ENCODE data around the gene TUBGCP2. TPM values are rescaled to one million over a fixed set of nuclear protein-coding genes. Genes with fewer than 3 reads are reported as not detected.

TUBGCP2 gene
- total and polyA plus RNA-seq, 9 of the 15 experiments (the other 6 are each of a cell fraction or from before 2014, with no cell fraction given) = 4.3 to 56.6 (median 28.4) TPM

DNA sequence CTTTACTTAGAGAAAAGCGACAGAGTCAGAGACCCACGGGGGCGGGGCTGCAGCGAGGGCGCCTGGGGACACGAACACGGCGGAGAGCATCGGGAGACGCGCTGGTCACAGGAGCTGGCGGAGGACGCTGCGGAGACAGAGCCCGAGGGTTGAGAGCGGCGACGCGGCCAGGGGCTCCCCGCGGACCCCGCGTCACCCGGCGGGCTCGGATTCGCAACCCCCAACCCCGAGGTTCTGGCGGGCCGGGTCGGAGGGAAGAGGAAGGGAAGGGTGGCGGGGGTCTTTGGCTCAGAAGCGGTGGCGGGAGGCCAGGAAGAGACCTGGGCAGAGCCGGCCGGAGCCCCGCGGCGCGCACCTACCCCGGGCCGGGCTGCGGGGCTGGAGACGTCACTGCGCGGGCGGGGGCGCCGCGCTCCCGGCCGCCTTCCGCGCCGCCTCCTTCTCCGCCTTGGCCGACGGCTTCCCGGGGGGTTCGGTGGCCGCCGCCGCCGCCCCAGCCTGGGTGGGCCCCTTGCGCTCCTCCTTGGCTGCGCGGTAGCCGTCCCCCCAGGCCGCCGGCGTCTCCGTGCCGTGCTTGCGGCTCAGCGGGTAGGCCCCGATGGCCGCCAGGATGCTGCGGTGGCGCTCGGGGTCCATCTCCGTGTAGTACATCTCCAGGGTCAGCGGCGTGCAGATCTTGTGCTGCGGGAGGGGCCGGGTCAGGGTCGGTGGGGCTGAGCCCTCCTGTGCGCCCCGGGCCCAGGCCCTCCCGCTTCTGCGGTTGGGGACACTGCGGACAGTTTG, 17.0 kb upstream of the TUBGCP2 start (continued):
- TF ChIP-seq, protein P1, sequence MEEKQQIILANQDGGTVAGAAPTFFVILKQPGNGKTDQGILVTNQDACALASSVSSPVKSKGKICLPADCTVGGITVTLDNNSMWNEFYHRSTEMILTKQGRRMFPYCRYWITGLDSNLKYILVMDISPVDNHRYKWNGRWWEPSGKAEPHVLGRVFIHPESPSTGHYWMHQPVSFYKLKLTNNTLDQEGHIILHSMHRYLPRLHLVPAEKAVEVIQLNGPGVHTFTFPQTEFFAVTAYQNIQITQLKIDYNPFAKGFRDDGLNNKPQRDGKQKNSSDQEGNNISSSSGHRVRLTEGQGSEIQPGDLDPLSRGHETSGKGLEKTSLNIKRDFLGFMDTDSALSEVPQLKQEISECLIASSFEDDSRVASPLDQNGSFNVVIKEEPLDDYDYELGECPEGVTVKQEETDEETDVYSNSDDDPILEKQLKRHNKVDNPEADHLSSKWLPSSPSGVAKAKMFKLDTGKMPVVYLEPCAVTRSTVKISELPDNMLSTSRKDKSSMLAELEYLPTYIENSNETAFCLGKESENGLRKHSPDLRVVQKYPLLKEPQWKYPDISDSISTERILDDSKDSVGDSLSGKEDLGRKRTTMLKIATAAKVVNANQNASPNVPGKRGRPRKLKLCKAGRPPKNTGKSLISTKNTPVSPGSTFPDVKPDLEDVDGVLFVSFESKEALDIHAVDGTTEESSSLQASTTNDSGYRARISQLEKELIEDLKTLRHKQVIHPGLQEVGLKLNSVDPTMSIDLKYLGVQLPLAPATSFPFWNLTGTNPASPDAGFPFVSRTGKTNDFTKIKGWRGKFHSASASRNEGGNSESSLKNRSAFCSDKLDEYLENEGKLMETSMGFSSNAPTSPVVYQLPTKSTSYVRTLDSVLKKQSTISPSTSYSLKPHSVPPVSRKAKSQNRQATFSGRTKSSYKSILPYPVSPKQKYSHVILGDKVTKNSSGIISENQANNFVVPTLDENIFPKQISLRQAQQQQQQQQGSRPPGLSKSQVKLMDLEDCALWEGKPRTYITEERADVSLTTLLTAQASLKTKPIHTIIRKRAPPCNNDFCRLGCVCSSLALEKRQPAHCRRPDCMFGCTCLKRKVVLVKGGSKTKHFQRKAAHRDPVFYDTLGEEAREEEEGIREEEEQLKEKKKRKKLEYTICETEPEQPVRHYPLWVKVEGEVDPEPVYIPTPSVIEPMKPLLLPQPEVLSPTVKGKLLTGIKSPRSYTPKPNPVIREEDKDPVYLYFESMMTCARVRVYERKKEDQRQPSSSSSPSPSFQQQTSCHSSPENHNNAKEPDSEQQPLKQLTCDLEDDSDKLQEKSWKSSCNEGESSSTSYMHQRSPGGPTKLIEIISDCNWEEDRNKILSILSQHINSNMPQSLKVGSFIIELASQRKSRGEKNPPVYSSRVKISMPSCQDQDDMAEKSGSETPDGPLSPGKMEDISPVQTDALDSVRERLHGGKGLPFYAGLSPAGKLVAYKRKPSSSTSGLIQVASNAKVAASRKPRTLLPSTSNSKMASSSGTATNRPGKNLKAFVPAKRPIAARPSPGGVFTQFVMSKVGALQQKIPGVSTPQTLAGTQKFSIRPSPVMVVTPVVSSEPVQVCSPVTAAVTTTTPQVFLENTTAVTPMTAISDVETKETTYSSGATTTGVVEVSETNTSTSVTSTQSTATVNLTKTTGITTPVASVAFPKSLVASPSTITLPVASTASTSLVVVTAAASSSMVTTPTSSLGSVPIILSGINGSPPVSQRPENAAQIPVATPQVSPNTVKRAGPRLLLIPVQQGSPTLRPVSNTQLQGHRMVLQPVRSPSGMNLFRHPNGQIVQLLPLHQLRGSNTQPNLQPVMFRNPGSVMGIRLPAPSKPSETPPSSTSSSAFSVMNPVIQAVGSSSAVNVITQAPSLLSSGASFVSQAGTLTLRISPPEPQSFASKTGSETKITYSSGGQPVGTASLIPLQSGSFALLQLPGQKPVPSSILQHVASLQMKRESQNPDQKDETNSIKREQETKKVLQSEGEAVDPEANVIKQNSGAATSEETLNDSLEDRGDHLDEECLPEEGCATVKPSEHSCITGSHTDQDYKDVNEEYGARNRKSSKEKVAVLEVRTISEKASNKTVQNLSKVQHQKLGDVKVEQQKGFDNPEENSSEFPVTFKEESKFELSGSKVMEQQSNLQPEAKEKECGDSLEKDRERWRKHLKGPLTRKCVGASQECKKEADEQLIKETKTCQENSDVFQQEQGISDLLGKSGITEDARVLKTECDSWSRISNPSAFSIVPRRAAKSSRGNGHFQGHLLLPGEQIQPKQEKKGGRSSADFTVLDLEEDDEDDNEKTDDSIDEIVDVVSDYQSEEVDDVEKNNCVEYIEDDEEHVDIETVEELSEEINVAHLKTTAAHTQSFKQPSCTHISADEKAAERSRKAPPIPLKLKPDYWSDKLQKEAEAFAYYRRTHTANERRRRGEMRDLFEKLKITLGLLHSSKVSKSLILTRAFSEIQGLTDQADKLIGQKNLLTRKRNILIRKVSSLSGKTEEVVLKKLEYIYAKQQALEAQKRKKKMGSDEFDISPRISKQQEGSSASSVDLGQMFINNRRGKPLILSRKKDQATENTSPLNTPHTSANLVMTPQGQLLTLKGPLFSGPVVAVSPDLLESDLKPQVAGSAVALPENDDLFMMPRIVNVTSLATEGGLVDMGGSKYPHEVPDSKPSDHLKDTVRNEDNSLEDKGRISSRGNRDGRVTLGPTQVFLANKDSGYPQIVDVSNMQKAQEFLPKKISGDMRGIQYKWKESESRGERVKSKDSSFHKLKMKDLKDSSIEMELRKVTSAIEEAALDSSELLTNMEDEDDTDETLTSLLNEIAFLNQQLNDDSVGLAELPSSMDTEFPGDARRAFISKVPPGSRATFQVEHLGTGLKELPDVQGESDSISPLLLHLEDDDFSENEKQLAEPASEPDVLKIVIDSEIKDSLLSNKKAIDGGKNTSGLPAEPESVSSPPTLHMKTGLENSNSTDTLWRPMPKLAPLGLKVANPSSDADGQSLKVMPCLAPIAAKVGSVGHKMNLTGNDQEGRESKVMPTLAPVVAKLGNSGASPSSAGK (IDR thresholded peaks at IDR 0.05) = no peak
- TF ChIP-seq MAFK (IDR thresholded peaks at IDR 0.05; ENCODE audit: low read length) = no peak
- TF ChIP-seq TFAM (CRISPR knock-in tag; conservative IDR thresholded peaks at IDR 0.05) = no peak
- TF ChIP-seq PRMT5 (CRISPR knock-in tag; IDR thresholded peaks at IDR 0.05) = no peak
- TF ChIP-seq CBFA2T3 (IDR thresholded peaks at IDR 0.05) = no peak
